H1 (cell line): ENCODE results near the gene STARD3. TPM values are rescaled to one million over a fixed set of nuclear protein-coding genes. Genes with fewer than 3 reads are reported as not detected.

Source experiments
- CTCF ChIA-PET: fragments of 300-600 bp; sonication (Branson Sonifier 250); formaldehyde crosslinking; loops from one replicate; lab custom pipeline; 2021; ENCODE audit not compliant: partially characterized antibody; lab: Charles Lee
- POLR2A ChIA-PET: fragments of 300-600 bp; sonication (Branson Sonifier 250); formaldehyde crosslinking; loops from one replicate; lab custom pipeline; 2021; ENCODE audit warnings: inconsistent platforms; ENCODE audit not compliant: partially characterized antibody; lab: Charles Lee
- DNase-seq, 2 experiments: peaks; one replicate each; pipeline versions ENCODE4 v3.0.0 to v3.0.0-alpha.2; 2010 to 2022; ENCODE audit warnings: low spot score in 2 of 2, low read depth in 1 of 2, mixed read lengths in 1 of 2
- FAIRE-seq: peaks from 2 replicates; lab custom pipeline; 2011; peaks lifted over from hg19 to GRCh38; lab: Jason Lieb, UNC
- H2AFZ ChIP-seq: 2 replicates; pipeline ENCODE4 v1.8.1; 2012; ENCODE audit warnings: low read length, inconsistent platforms
- H2AK5ac ChIP-seq: 2 replicates; pipeline ENCODE4 v1.6.1; 2013; ENCODE audit warnings: low read depth, low read length
- H2BK120ac ChIP-seq: replicated peaks from 2 replicates; pipeline ENCODE3; 2013; ENCODE audit warnings: low read depth, low read length, inconsistent platforms
- H2BK12ac ChIP-seq: 2 replicates; pipeline ENCODE4 v1.6.1; 2013; ENCODE audit warnings: low read depth, low read length
- H2BK15ac ChIP-seq: 2 replicates; pipeline ENCODE4 v1.6.1; 2013; ENCODE audit warnings: low read length
- H2BK20ac ChIP-seq: 2 replicates; pipeline ENCODE4 v1.6.1; 2013; ENCODE audit warnings: low read length
- H2BK5ac ChIP-seq: 2 replicates; pipeline ENCODE4 v1.6.1; 2013; ENCODE audit warnings: low read depth, low read length
- H3K14ac ChIP-seq: 2 replicates; pipeline ENCODE4 v1.6.1; 2013; ENCODE audit warnings: inconsistent platforms; ENCODE audit not compliant: insufficient read length
- H3K18ac ChIP-seq: 2 replicates; pipeline ENCODE4 v1.6.1; 2013; ENCODE audit warnings: low read length; ENCODE audit errors: extremely low read depth
- H3K23ac ChIP-seq: 2 replicates; pipeline ENCODE4 v1.6.1; 2013; ENCODE audit warnings: inconsistent platforms; ENCODE audit not compliant: insufficient read length
- H3K23me2 ChIP-seq: 2 replicates; pipeline ENCODE4 v1.6.1; 2013; ENCODE audit warnings: low read depth, low read length
- H3K27ac ChIP-seq: 2 replicates; pipeline ENCODE4 v1.6.1; 2011; ENCODE audit warnings: low read depth, low read length, inconsistent platforms
- H3K27me3 ChIP-seq, 4 experiments: replicated peaks in 1 of 4; 1 replicate in 1 of 4; 2 replicates in 3 of 4; pipeline versions ENCODE4 v1.6.1 to v1.8.1; 2011 to 2013; ENCODE audit warnings: low read length in 3 of 4, mild to moderate bottlenecking in 3 of 4, inconsistent platforms in 2 of 4, mixed read lengths in 2 of 4, moderate library complexity in 1 of 4; ENCODE audit not compliant: control insufficient read depth in 3 of 4, insufficient read depth in 3 of 4; ENCODE audit errors: extremely low read depth in 1 of 4
- H3K36me3 ChIP-seq, 4 experiments: 2 replicates each; pipeline versions ENCODE4 v1.6.1 to v1.8.1; 2011 to 2013; ENCODE audit warnings: mild to moderate bottlenecking in 4 of 4, low read length in 3 of 4, moderate library complexity in 2 of 4, control low read depth in 1 of 4, inconsistent platforms in 1 of 4; ENCODE audit not compliant: insufficient read depth in 4 of 4, control insufficient read depth in 2 of 4
- H3K4ac ChIP-seq: replicated peaks from 2 replicates; pipeline ENCODE3; 2013; ENCODE audit warnings: low read length, low read depth, mixed read lengths, inconsistent platforms; ENCODE audit not compliant: insufficient read length
- H3K4me1 ChIP-seq, 4 experiments: replicated peaks in 1 of 4; 1 replicate in 1 of 4; 2 replicates in 3 of 4; pipeline versions ENCODE4 v1.6.1 to v1.8.1; 2011 to 2013; ENCODE audit warnings: low read length in 3 of 4, inconsistent platforms in 2 of 4, mixed read lengths in 1 of 4; ENCODE audit not compliant: insufficient read depth in 4 of 4, control insufficient read depth in 3 of 4
- H3K4me2 ChIP-seq, 2 experiments: 2 replicates each; pipeline versions ENCODE4 v1.6.1 to v1.8.1; 2011 to 2013; ENCODE audit warnings: low read depth in 2 of 2, low read length in 2 of 2, control low read depth in 1 of 2, inconsistent platforms in 1 of 2, mild to moderate bottlenecking in 1 of 2; ENCODE audit not compliant: insufficient read depth in 1 of 2
- H3K4me3 ChIP-seq, 4 experiments: fragments of 200-600, 300-600 bp in 1 of 4; sonication (generic), shearing (Covaris generic), sonication (Bioruptor Twin) in 1 of 4; 2 replicates each; pipeline versions ENCODE4 v1.5.1 to v1.8.1; 2011 to 2016; ENCODE audit warnings: low read length in 4 of 4, low read depth in 3 of 4, control low read depth in 2 of 4, inconsistent platforms in 2 of 4, mild to moderate bottlenecking in 2 of 4, mixed read lengths in 1 of 4, moderate library complexity in 1 of 4; ENCODE audit not compliant: insufficient read depth in 2 of 4; ENCODE audit errors: extremely low read depth in 1 of 4
- H3K56ac ChIP-seq: replicated peaks from 2 replicates; pipeline ENCODE3; 2013; ENCODE audit warnings: low read depth, mild to moderate bottlenecking, mixed read lengths, low read length, inconsistent platforms; ENCODE audit not compliant: insufficient read length
- H3K79me1 ChIP-seq: 2 replicates; pipeline ENCODE4 v1.6.1; 2013; ENCODE audit warnings: low read depth, low read length, control low read depth
- H3K79me2 ChIP-seq, 2 experiments: 2 replicates each; pipeline versions ENCODE4 v1.6.1 to v1.8.1; 2012 to 2013; ENCODE audit warnings: low read length in 2 of 2, mild to moderate bottlenecking in 2 of 2, inconsistent platforms in 1 of 2; ENCODE audit not compliant: insufficient read depth in 2 of 2, control insufficient read depth in 1 of 2
- H3K9ac ChIP-seq, 4 experiments: replicated peaks in 1 of 4; 1 replicate in 1 of 4; 2 replicates in 3 of 4; pipeline versions ENCODE4 v1.6.1 to v1.8.1; 2011 to 2013; ENCODE audit warnings: low read depth in 3 of 4, low read length in 3 of 4, control low read depth in 2 of 4, mild to moderate bottlenecking in 2 of 4, moderate library complexity in 2 of 4, inconsistent platforms in 1 of 4; ENCODE audit errors: extremely low read depth in 1 of 4
- H3K9me3 ChIP-seq, 2 experiments: 2 replicates each; pipeline versions ENCODE4 v1.6.1 to v1.8.1; 2012 to 2013; ENCODE audit warnings: mild to moderate bottlenecking in 2 of 2, moderate library complexity in 2 of 2, control low read depth in 1 of 2, inconsistent platforms in 1 of 2, low read depth in 1 of 2, low read length in 1 of 2, mixed read lengths in 1 of 2; ENCODE audit not compliant: insufficient read depth in 2 of 2
- H4K20me1 ChIP-seq, 2 experiments: replicated peaks in 1 of 2; 2 replicates each; pipeline versions ENCODE3 to v1.8.1; 2011 to 2013; ENCODE audit warnings: inconsistent platforms in 2 of 2, low read length in 2 of 2, mild to moderate bottlenecking in 1 of 2; ENCODE audit not compliant: insufficient read depth in 2 of 2, control insufficient read depth in 1 of 2
- H4K5ac ChIP-seq: 2 replicates; pipeline ENCODE4 v1.6.1; 2013; ENCODE audit warnings: low read length, low read depth, mixed read lengths, inconsistent platforms; ENCODE audit not compliant: insufficient read length
- H4K8ac ChIP-seq: 2 replicates; pipeline ENCODE4 v1.8.0; 2013; ENCODE audit warnings: mild to moderate bottlenecking, moderate library complexity, low read length, inconsistent platforms; ENCODE audit not compliant: insufficient read depth; ENCODE audit errors: extremely low read depth
- H4K91ac ChIP-seq: replicated peaks from 2 replicates; pipeline ENCODE3; 2013; ENCODE audit warnings: low read length, mixed read lengths, inconsistent platforms; ENCODE audit not compliant: insufficient read length
- SUZ12 ChIP-seq: fragments of 200-600 bp; sonication (generic); IDR thresholded peaks from 2 replicates; pipeline ENCODE4 v1.6.1; 2012; ENCODE audit warnings: mild to moderate bottlenecking, inconsistent platforms, low read length, moderate library complexity, mixed read lengths
- WGBS, 2 experiments: shearing (Covaris generic) in 1 of 2; methylation state at CpG; one replicate each; pipeline versions ENCODE4 v1.1.6 to v1.1.7; 2013 to 2015; ENCODE audit warnings: low lambda C conversion rate in 2 of 2, mixed read lengths in 2 of 2, inconsistent platforms in 1 of 2, low coverage in 1 of 2, missing lambda C conversion rate in 1 of 2; ENCODE audit not compliant: insufficient replicate concordance in 2 of 2, insufficient coverage in 1 of 2, insufficient read length in 1 of 2; ENCODE audit errors: extremely low coverage in 1 of 2, missing lambda C conversion rate in 1 of 2; 5-methylcytosine and 5-hydroxymethylcytosine counted together
- polyA plus RNA-seq, 7 experiments: library from polyadenylated mRNA; depleted of rRNA in 3 of 7; stranded (reverse) in 5 of 7; unstranded in 2 of 7; fragments of >200 nt in 5 of 7; fragments of 200-250 nt in 2 of 7; gene quantifications; 1 replicate in 5 of 7; 2 replicates in 1 of 7; 4 replicates in 1 of 7; pipeline versions ENCODE4 v1.2.1 to v1.2.3, GENCODE V29; 2011 to 2013; ENCODE audit warnings: missing spikeins in 2 of 7, mixed read lengths in 2 of 7
- total RNA-seq: library from RNA; stranded (reverse); fragmentation: NEBNext Ultra II Directional; extraction: Animal tissue kit (Norgen Biotek cat#: 25700); gene quantifications from 2 replicates; pipeline ENCODE4 v1.2.1, GENCODE V29; 2021

The STARD3 gene
- total and polyA plus RNA-seq, 2 of the 8 experiments (the other 6 are each of a cell fraction or from before 2014, with no cell fraction given) = 47.6 to 80.3 TPM

DNA sequence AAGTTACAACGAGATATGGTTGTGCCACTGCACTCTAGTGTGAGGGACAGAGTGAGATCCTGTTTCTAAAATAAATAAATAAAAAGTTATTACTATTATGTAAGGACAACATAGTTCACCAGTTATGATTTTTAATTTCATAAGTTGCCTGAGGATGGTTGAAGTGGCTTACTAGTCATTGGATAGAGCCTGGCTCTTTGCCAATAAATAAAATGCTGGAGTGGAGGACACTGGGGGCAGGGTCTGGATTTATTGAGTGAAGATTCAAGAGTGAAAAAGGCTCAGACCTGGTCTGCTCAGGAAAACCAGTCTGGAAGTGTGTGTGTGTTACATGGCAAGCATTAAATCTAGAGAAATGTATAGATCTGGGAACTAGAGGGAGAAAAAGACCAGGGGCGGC, 2.1 kb downstream of the STARD3 start:
- Histone ChIP-seq H2AFZ (no peak overlapping the region), H3K14ac (no peak overlapping the region), H3K79me2 (peaks cover 8 to 64% of the 10 kb centered on the region in 2 experiments), H2AK5ac (no peak overlapping the region), H4K91ac (no peak overlapping the region), H2BK12ac (no peak overlapping the region), H4K5ac (no peak overlapping the region), H3K4ac (no peak overlapping the region), H3K56ac (no peak overlapping the region), H2BK20ac (no peak overlapping the region), H3K23ac (no peak overlapping the region), H3K4me2 (peak overlapping the region in 1 of 2 experiments; percentile 31; a peak in 1 of 4 replicates), H3K27me3 (0 out of 7 replicates have a peak, but pooled peaks cover 0 to 3% (median 0%) of the 10 kb centered on the region in 4 experiments), H3K79me1 (peaks cover 38% of the 10 kb centered on the region), H3K9ac (no peak overlapping the region), H4K20me1 (peaks cover 3 to 27% of the 10 kb centered on the region in 2 experiments), H3K36me3 (no peaks in the 10 kb centered on the region), H2BK120ac (no peak overlapping the region), H3K4me1 (peaks cover 16 to 35% (median 23%) of the 10 kb centered on the region in 4 experiments), H2BK5ac (no peak overlapping the region), H3K9me3 (no peaks in the 10 kb centered on the region), H3K4me3 (no peak overlapping the region), H2BK15ac (no peak overlapping the region), H4K8ac (no peak overlapping the region), H3K18ac (no peak overlapping the region), H3K23me2 (peaks cover 8% of the 10 kb centered on the region; the same call in 1 of the 2 replicates), H3K27ac (no peak overlapping the region)
- CTCF ChIA-PET = interaction anchor here (1.0 to 49.2 kb wide), 10 partner anchors 9 to 142 kb away, joined by 3 to 1885 read pairs (median 9); partner anchors contain the start of genes ERBB2, MIEN1, PGAP3 and PNMT
- FAIRE-seq (no peak), DNase-seq (no peak)
- no peak for TF ChIP-seq SUZ12
- POLR2A ChIA-PET = interaction anchor here (0.6 to 5.5 kb wide), 9 partner anchors 8 to 116 kb away, joined by 3 to 28 read pairs (median 3); partner anchors contain the start of gene ERBB2
- WGBS, 2 experiments = 95% methylated on average over 2 of the region's 2 CpGs; no CpG with 5 or more reads in 1 of the 2 experiments
